Activated T-cell treated with anti-CD3 and anti-CD28 coated beads, Interleukin-2, amount 50 U/mL, for 1 hour (primary cell): Measurements from ENCODE around the gene HTR7.

Source experiments
- DNase-seq: peaks from one replicate; pipeline ENCODE4 v3.0.0-alpha.2; 2020

The HTR7 gene

DNA sequence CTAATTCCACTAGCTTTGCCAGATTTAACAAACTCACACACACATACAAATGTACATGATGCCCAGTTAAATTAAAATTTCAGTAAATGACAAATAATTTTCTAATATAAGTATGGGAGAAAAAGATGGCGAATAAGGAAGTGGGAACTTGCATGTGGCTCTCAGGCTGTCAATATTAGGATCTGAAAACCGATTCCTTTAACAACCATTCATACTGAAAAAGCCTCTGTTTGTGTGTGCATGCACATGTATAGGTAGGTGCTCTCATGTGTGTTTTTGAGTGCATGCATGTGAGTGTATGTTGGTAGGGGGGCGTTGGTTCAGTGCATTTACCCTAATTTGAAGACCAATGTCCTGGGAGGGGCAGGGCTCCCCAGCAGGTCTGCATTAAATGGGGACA lies 125.3 kb downstream of the HTR7 start:
- DNase-seq, result no peak

- no peak for DNase-seq
Measured at GRCh38 chr10:90723416-90724068, 134.3 kb downstream of the HTR7 start.

DNA sequence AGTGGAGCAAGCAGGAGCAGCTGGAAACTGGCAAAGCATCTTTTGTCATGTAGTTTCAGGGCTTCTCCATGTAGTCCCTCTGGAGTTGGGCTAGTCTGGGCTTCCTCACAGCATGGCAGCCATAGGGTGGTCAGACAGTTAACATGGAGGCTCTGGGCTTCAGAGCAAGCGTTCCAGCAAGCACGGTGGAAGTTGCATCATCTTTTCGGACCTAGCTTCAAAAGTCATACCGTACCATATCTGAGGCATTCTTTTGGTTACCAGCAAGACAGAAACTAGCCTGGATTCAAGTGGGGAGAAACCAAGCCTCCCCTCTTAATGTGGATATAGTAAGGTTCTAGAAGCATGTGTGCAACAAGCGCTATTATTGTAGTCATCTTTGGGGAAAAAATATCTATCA lies 135.0 kb downstream of the HTR7 start:
- DNase-seq, result no peak

GRCh38 chr10:90718182-90718581 lies 139.7 kb downstream of the HTR7 start:
- DNase-seq, result no peak

GRCh38 chr10:90712529-90712928 lies 145.3 kb downstream of the HTR7 start:
- no peak for DNase-seq

GRCh38 chr10:90709727-90710126 lies 148.1 kb downstream of the HTR7 start:
- DNase-seq, result no peak

GRCh38 chr10:90707657-90708056 lies 150.2 kb downstream of the HTR7 start:
- no peak for DNase-seq

GRCh38 chr10:90701428-90701827 lies 156.4 kb downstream of the HTR7 start:
- DNase-seq, result no peak

- no peak for DNase-seq
Measured at GRCh38 chr10:90695915-90696676, 161.7 kb downstream of the HTR7 start.
